GM23248 (cell line): ENCODE results near the gene CBX3. TPM values are rescaled to one million over a fixed set of nuclear protein-coding genes. Genes with fewer than 3 reads are reported as not detected.

Experiments
- DNase-seq: peaks from one replicate; pipeline ENCODE4 v3.0.0-alpha.2; 2015
- H2AFZ ChIP-seq: fragments of 200-600 bp; sonication (generic); 2 replicates; pipeline ENCODE4 v1.6.1; 2016; ENCODE audit warnings: antibody characterized with exemption
- H3F3A ChIP-seq: fragments of 200-600 bp; sonication (generic); 2 replicates; pipeline ENCODE4 v1.6.1; 2016; ENCODE audit warnings: mild to moderate bottlenecking, antibody characterized with exemption, mixed run types; ENCODE audit not compliant: insufficient read depth
- H3K27ac ChIP-seq: fragments of 200-600 bp; sonication (generic); 2 replicates; pipeline ENCODE4 v1.5.1; 2016; ENCODE audit warnings: mild to moderate bottlenecking
- H3K27me3 ChIP-seq: fragments of 200-600 bp; sonication (generic); replicated peaks from 2 replicates; pipeline ENCODE4 v1.6.1; 2016; ENCODE audit warnings: mild to moderate bottlenecking; ENCODE audit not compliant: insufficient read depth
- H3K36me3 ChIP-seq: fragments of 200-600 bp; sonication (generic); 2 replicates; pipeline ENCODE4 v1.6.1; 2016; ENCODE audit warnings: low read depth, mild to moderate bottlenecking
- H3K4me1 ChIP-seq: fragments of 200-600 bp; sonication (generic); 2 replicates; pipeline ENCODE4 v1.6.1; 2016; ENCODE audit warnings: mild to moderate bottlenecking; ENCODE audit not compliant: insufficient read depth
- H3K4me2 ChIP-seq: fragments of 200-600 bp; sonication (generic); one replicate; pipeline ENCODE4 v1.6.1; 2016; ENCODE audit warnings: mild to moderate bottlenecking; ENCODE audit not compliant: unreplicated experiment
- H3K4me3 ChIP-seq: fragments of 200-600 bp; sonication (generic); 2 replicates; pipeline ENCODE4 v1.5.1; 2016; ENCODE audit warnings: mild to moderate bottlenecking
- H3K79me2 ChIP-seq: fragments of 200-600 bp; sonication (generic); 2 replicates; pipeline ENCODE4 v1.6.1; 2016; ENCODE audit warnings: mild to moderate bottlenecking; ENCODE audit not compliant: insufficient read depth
- H3K9ac ChIP-seq: fragments of 200-600 bp; sonication (generic); 2 replicates; pipeline ENCODE4 v1.6.1; 2016; ENCODE audit warnings: mild to moderate bottlenecking
- H3K9me2 ChIP-seq: fragments of 200-600 bp; sonication (generic); 2 replicates; pipeline ENCODE4 v1.6.1; 2016; ENCODE audit warnings: mixed run types, mild to moderate bottlenecking, moderate library complexity; ENCODE audit not compliant: insufficient read depth
- H3K9me3 ChIP-seq: fragments of 200-600 bp; sonication (generic); one replicate; pipeline ENCODE4 v1.6.1; 2017; ENCODE audit warnings: low read depth
- H4K20me1 ChIP-seq: fragments of 200-600 bp; sonication (generic); 2 replicates; pipeline ENCODE4 v1.6.0; 2016; ENCODE audit not compliant: insufficient read depth
- EZH2 ChIP-seq: fragments of 200-600 bp; sonication (generic); IDR thresholded peaks from 2 replicates; pipeline ENCODE4 v1.6.1; 2018; ENCODE audit warnings: antibody characterized with exemption, mild to moderate bottlenecking; ENCODE audit not compliant: insufficient read depth, poor library complexity, severe bottlenecking
- EZH2phosphoT487 ChIP-seq: fragments of 200-600 bp; sonication (generic); IDR thresholded peaks from 2 replicates; pipeline ENCODE4 v1.6.1; 2018; ENCODE audit warnings: antibody characterized with exemption, moderate library complexity, mild to moderate bottlenecking, low read depth; ENCODE audit not compliant: insufficient read depth
- WGBS, 2 experiments: methylation state at CpG; one replicate each; pipeline ENCODE4 v1.1.6; 2015 to 2017; ENCODE audit warnings: low lambda C conversion rate in 2 of 2, low coverage in 1 of 2; ENCODE audit errors: missing lambda C conversion rate in 2 of 2; 5-methylcytosine and 5-hydroxymethylcytosine counted together
- in situ Hi-C: fragments of 300-500 bp; cut with MboI; formaldehyde crosslinking; loops from 2 replicates; pipeline ENCODE4 v1.15.0; 2020
- polyA plus RNA-seq: library from polyadenylated mRNA; unstranded; fragments of >200 nt; fragmentation: Nextera tagmentation; extraction: Ambion mirVana; gene quantifications from 2 replicates; pipeline ENCODE4 v1.2.1, GENCODE V29; 2016
- total RNA-seq: library from RNA; depleted of rRNA; stranded (reverse); fragments of >200 nt; shearing (Covaris generic); gene quantifications from 2 replicates; pipeline ENCODE4 v1.2.3, GENCODE V29; 2014

Gene CBX3
- total and polyA plus RNA-seq, 2 experiments from 2014 or later, result 73.3 to 122 TPM

DNA sequence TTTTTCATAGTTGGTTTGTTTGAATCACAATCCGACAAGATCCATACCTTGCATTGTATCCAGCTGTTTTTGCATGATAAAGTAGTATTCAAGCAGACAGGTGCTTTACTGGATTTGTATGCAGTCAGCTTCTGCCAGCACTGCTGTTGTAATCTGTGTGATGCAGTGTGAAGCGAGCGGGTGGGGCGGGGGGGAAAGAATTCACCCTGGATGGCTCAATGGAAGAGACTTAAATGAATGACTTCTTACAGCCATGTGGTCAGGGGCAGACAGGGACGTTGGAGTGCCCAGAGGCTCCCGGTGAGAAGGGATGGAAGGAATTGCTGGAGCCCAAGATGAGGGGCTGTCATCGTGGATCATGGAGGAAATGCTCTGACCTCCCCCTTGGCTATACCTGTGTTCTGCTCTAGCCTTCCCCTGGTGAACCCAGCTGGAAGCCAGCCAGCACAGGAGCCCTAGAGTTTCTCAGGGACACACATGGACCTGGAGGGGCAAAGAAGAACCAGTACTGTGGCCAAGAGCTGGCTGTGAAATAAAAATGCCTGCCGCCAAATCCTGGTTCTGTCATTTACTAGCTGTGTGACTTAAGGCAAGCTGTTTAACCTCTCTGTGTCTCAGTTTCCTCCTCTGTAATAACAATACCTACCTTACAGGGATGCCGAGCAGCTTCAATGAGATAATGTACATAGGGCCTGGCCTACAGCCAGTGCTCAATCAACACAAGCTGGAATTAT is 35.4 kb upstream of the CBX3 start:
- WGBS, 2 experiments, result 36 to 40% methylated on average over 9 of the region's 9 CpGs
- no peak overlapping the region for H2AFZ ChIP-seq

DNA sequence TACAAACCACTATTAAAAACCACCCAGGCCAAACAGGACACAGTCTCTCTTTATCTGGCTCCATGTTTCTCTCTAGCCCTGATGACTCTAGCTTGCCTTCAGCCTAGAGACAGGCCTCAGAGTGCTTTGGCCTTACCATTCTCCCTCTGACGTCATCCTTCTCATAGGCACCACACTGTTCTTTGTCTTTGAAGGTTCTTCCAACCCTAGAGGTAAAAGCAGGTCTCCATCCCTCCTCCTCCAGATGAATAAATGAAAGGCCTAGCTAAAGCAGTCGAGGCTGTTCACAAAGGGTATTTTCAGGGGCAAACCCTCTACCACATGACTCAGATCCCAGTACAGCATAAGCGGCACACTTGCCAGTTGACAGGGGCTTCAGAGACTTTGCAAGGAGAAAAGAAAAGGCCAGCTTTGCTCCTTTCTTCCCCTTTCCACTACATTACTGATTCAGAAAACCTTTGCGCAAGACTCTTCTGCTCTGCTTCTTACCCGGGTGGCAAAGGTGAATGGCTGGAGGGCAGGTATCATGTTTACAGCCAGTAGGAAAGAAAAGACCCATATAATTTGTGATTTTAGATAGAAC is 34.8 kb upstream of the CBX3 start:
- in situ Hi-C loops, result no loop called here

More for the DNA sequence above, 35.4 kb upstream of the CBX3 start:
- Histone ChIP-seq H3K36me3 (no peaks in the 10 kb centered on the region), H4K20me1 (no peaks in the 10 kb centered on the region), H3K9me3 (no peaks in the 10 kb centered on the region), H3K9me2 (no peaks in the 10 kb centered on the region), H3F3A (no peaks in the 10 kb centered on the region), H3K27me3 (no peaks in the 10 kb centered on the region), H3K79me2 (no peaks in the 10 kb centered on the region), H3K9ac (no peak overlapping the region), H3K4me1 (no peaks in the 10 kb centered on the region), H3K4me3 (no peak overlapping the region), H3K4me2 (no peak overlapping the region), H3K27ac (no peak overlapping the region)
- TF ChIP-seq EZH2phosphoT487, result no peak
- no peak for TF ChIP-seq EZH2
- in situ Hi-C loops, result no loop called here
- no peak for DNase-seq

DNA sequence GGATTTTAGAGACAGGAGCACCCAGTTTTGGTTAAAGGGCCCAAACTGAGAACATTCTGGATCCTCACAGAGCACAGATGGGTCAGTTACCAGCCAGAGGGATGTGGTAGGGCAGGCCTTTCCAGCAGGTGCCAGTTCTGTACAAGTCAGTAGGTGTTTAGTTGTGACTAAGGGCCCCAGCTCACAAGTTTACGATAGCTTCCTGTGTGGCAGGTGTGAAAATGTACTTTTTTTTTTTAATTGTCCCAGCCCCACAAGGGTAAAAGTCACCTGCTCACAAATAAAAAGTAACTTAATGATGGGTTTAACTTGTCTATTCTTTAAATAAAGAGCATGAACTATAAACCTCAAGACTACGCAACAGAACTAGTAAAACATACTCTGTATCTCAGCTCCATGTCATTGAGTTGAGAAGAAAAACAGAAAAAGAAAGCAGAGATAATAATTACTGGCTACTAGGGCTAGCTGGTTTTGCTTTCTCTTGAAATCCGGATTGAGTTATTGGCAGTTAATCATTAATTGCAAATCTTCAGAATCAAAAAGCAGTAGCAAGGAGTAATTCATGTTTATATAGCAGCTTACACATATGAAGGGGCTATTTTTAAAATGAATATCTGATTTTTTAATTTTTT is 34.1 kb upstream of the CBX3 start:
- H3K9ac ChIP-seq, result no peak overlapping the region
- no peaks in the 10 kb centered on the region for H3K9me3 ChIP-seq
- H3K4me2 ChIP-seq, result no peak overlapping the region
- no peaks in the 10 kb centered on the region for H3K36me3 ChIP-seq
- no peak overlapping the region for H3K27ac ChIP-seq
- no peak overlapping the region for H3K4me3 ChIP-seq
- no peaks in the 10 kb centered on the region for H3K27me3 ChIP-seq
- H3F3A ChIP-seq, result no peaks in the 10 kb centered on the region
- no peaks in the 10 kb centered on the region for H3K79me2 ChIP-seq
- H3K9me2 ChIP-seq, result no peaks in the 10 kb centered on the region
- no peaks in the 10 kb centered on the region for H3K4me1 ChIP-seq
- TF ChIP-seq EZH2phosphoT487 (no peak), EZH2 (no peak)
- H4K20me1 ChIP-seq, result no peaks in the 10 kb centered on the region
- in situ Hi-C loops, result no loop called here
- no peak for DNase-seq
- no peak overlapping the region for H2AFZ ChIP-seq
- 87 to 91% methylated on average over 3 of the region's 3 CpGs for WGBS, 2 experiments

More for the DNA sequence above, 34.8 kb upstream of the CBX3 start:
- Histone ChIP-seq H3K79me2 (no peaks in the 10 kb centered on the region), H3F3A (no peaks in the 10 kb centered on the region), H3K9me3 (no peaks in the 10 kb centered on the region), H3K4me2 (no peak overlapping the region), H4K20me1 (no peaks in the 10 kb centered on the region), H3K9me2 (no peaks in the 10 kb centered on the region), H2AFZ (no peak overlapping the region), H3K36me3 (no peaks in the 10 kb centered on the region), H3K4me3 (no peak overlapping the region), H3K9ac (no peak overlapping the region), H3K4me1 (no peaks in the 10 kb centered on the region), H3K27ac (no peak overlapping the region), H3K27me3 (no peaks in the 10 kb centered on the region)
- no peak for DNase-seq
- 54 to 62% methylated on average over 5 of the region's 5 CpGs for WGBS, 2 experiments
- TF ChIP-seq EZH2phosphoT487, result no peak
- no peak for TF ChIP-seq EZH2

DNA sequence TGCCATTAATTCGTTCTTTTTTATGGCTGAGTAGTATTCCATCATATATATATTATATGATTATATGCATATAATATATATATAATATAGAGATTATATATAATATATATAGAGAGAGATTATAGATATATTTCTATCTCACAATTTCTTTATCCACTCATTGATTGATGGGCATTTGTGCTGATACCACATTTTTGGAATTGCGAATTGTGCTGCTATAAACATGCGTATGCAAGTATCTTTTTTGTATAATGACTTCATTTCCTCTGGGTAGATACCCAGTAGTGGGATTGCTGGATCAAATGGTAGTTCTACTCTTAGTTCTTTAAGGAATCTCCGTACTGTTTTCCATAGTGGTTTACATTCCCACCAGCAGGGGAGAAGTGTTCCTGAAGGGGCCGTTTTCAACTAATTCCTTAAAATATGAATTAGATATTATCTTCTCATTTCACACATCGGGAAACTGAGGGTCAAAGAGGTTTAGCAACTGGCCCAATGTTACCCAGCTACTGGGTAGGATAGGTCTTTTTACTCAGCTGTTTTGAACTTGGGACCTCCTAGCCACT is 33.0 kb upstream of the CBX3 start:
- no peak for TF ChIP-seq EZH2phosphoT487
- TF ChIP-seq EZH2, result no peak
- Histone ChIP-seq H3K27me3 (no peaks in the 10 kb centered on the region), H3K9me3 (no peaks in the 10 kb centered on the region), H3K4me3 (no peak overlapping the region), H3K36me3 (no peaks in the 10 kb centered on the region), H3K9me2 (no peaks in the 10 kb centered on the region), H3K79me2 (no peaks in the 10 kb centered on the region), H3F3A (no peaks in the 10 kb centered on the region), H3K27ac (no peak overlapping the region), H3K9ac (no peak overlapping the region), H3K4me2 (no peak overlapping the region), H4K20me1 (no peaks in the 10 kb centered on the region), H2AFZ (no peak overlapping the region), H3K4me1 (no peaks in the 10 kb centered on the region)
- DNase-seq, result no peak
- in situ Hi-C loops, result no loop called here
- 73 to 80% methylated on average over 6 of the region's 6 CpGs for WGBS, 2 experiments
